OCI-LY7 (cell line): ENCODE data around the gene GAK. TPM values are rescaled to one million over a fixed set of nuclear protein-coding genes. Genes with fewer than 3 reads are reported as not detected.

ENCODE experiments used
- BruUV-seq: library from RNA; stranded (reverse); fragments of 400-500 nt; replicated peaks from 2 replicates; lab custom pipeline; 2021; lab: Mats Ljungman, UMichigan
- CTCF ChIA-PET: fragments of 300-600 bp; sonication (Branson Sonifier 250); formaldehyde crosslinking; loops from one replicate; lab custom pipeline; 2022; ENCODE audit warnings: antibody characterized with exemption; ENCODE audit not compliant: unreplicated experiment; lab: Charles Lee
- POLR2A ChIA-PET: fragments of 300-600 bp; sonication (Branson Sonifier 250); formaldehyde crosslinking; loops from one replicate; lab custom pipeline; 2022; ENCODE audit warnings: antibody characterized with exemption; lab: Charles Lee
- DNase-seq: peaks from one replicate; pipeline ENCODE4 v3.0.0-alpha.2; 2015; ENCODE audit warnings: low spot score
- H2AFZ ChIP-seq: fragments of 200-600 bp; sonication (generic), shearing (Covaris generic); 2 replicates; pipeline ENCODE4 v1.6.1; 2014; ENCODE audit warnings: mild to moderate bottlenecking, antibody characterized with exemption, low read length, moderate library complexity
- H3K27ac ChIP-seq: fragments of 200-600 bp; sonication (generic); 2 replicates; pipeline ENCODE4 v1.5.1; 2014; ENCODE audit warnings: mixed run types, low read depth, mild to moderate bottlenecking, moderate library complexity, low read length, inconsistent platforms; ENCODE audit not compliant: poor library complexity, severe bottlenecking
- H3K36me3 ChIP-seq: fragments of 200-600 bp; sonication (generic); 2 replicates; pipeline ENCODE4 v1.6.1; 2014; ENCODE audit warnings: mild to moderate bottlenecking, antibody characterized with exemption, low read length, moderate library complexity, mixed read lengths; ENCODE audit not compliant: insufficient read depth
- H3K4me1 ChIP-seq: fragments of 200-600 bp; sonication (generic); 2 replicates; pipeline ENCODE4 v1.5.1; 2014; ENCODE audit warnings: mild to moderate bottlenecking, low read length; ENCODE audit not compliant: insufficient read depth, poor library complexity, severe bottlenecking
- H3K4me2 ChIP-seq: fragments of 200-600 bp; sonication (generic); 2 replicates; pipeline ENCODE4 v1.6.1; 2014; ENCODE audit warnings: mild to moderate bottlenecking, low read length
- H3K4me3 ChIP-seq: fragments of 200-600 bp; sonication (generic); 2 replicates; pipeline ENCODE4 v1.5.1; 2014; ENCODE audit warnings: mild to moderate bottlenecking, low read depth, low read length; ENCODE audit not compliant: poor library complexity, severe bottlenecking
- H3K79me2 ChIP-seq: fragments of 200-600 bp; sonication (generic); 2 replicates; pipeline ENCODE4 v1.6.1; 2016; ENCODE audit warnings: low read depth, mild to moderate bottlenecking, low read length, moderate library complexity, mixed read lengths; ENCODE audit not compliant: insufficient read depth
- H3K9me2 ChIP-seq: fragments of 200-600 bp; sonication (generic); 2 replicates; pipeline ENCODE4 v1.6.1; 2016; ENCODE audit warnings: mild to moderate bottlenecking, low read length, mixed read lengths; ENCODE audit not compliant: insufficient read depth
- H3K9me3 ChIP-seq: fragments of 200-600 bp; sonication (generic); 2 replicates; pipeline ENCODE4 v1.6.1; 2014; ENCODE audit warnings: mild to moderate bottlenecking, mixed run types, low read length, mixed read lengths
- H4K20me1 ChIP-seq: fragments of 200-600 bp; sonication (generic); 2 replicates; pipeline ENCODE4 v1.6.1; 2014; ENCODE audit warnings: mild to moderate bottlenecking, antibody characterized with exemption, low read length, moderate library complexity, mixed read lengths; ENCODE audit not compliant: insufficient read depth
- CTCF ChIP-seq: fragments of 200-600 bp; sonication (generic); conservative IDR thresholded peaks from 2 replicates; pipeline ENCODE4 v1.5.1; 2014; ENCODE audit warnings: mild to moderate bottlenecking, antibody characterized with exemption, low read length, moderate library complexity, mixed read lengths
- EZH2phosphoT487 ChIP-seq: fragments of 200-600 bp; sonication (generic); IDR thresholded peaks from 2 replicates; pipeline ENCODE4 v1.6.1; 2018; ENCODE audit warnings: low read depth, borderline replicate concordance, mild to moderate bottlenecking, mixed run types, antibody characterized with exemption, low read length, moderate library complexity, mixed read lengths
- intact Hi-C: fragments of 100-400 bp; cut with micrococcal nuclease; formaldehyde crosslinking; loops from one replicate; pipeline ENCODE4 v1.10.0; 2022; ENCODE audit not compliant: unreplicated experiment
- total RNA-seq, 2 experiments: library from RNA; depleted of rRNA in 1 of 2; stranded (reverse); fragments of >200 nt in 1 of 2; shearing (Covaris generic) in 1 of 2; gene quantifications; 2 replicates each; pipeline ENCODE4 v1.2.3, GENCODE V29; 2014 to 2022

Gene GAK
- total RNA-seq, 2 experiments from 2014 or later, result 86.1 to 107 TPM

- intact Hi-C loops, result no loop called here
- DNase-seq, result no peak
- Histone ChIP-seq H3K27ac (no peak overlapping the region), H3K9me3 (no peaks in the 10 kb centered on the region), H3K79me2 (no peaks in the 10 kb centered on the region), H2AFZ (no peak overlapping the region), H3K36me3 (no peaks in the 10 kb centered on the region), H3K4me1 (no peaks in the 10 kb centered on the region), H3K4me2 (no peak overlapping the region), H3K4me3 (no peak overlapping the region), H3K9me2 (no peaks in the 10 kb centered on the region), H4K20me1 (no peaks in the 10 kb centered on the region)
- POLR2A ChIA-PET, result no interaction called here
- BruUV-seq, result no TSS peak
- TF ChIP-seq EZH2phosphoT487, result no peak
- TF ChIP-seq CTCF, result no peak
- CTCF ChIA-PET, result no interaction called here
Measured at GRCh38 chr4:949656-950055, 17.5 kb upstream of the GAK start.

- TF ChIP-seq CTCF, result no peak
- TF ChIP-seq EZH2phosphoT487, result no peak
- Histone ChIP-seq H3K79me2 (no peaks in the 10 kb centered on the region), H3K4me3 (no peak overlapping the region), H3K4me1 (no peaks in the 10 kb centered on the region), H3K27ac (no peak overlapping the region), H2AFZ (no peak overlapping the region), H3K9me2 (no peaks in the 10 kb centered on the region), H3K4me2 (no peak overlapping the region), H3K9me3 (no peaks in the 10 kb centered on the region), H4K20me1 (no peaks in the 10 kb centered on the region), H3K36me3 (no peaks in the 10 kb centered on the region)
- intact Hi-C loops, result no loop called here
- ChIA-PET POLR2A (no interaction called here), CTCF (no interaction called here)
- no peak for DNase-seq
- no TSS peak for BruUV-seq
Measured at GRCh38 chr4:948936-949300, 16.8 kb upstream of the GAK start.

GRCh38 chr4:948101-948935 is 16.2 kb upstream of the GAK start:
- Histone ChIP-seq H3K4me1 (no peaks in the 10 kb centered on the region), H2AFZ (no peak overlapping the region), H3K9me2 (no peaks in the 10 kb centered on the region), H3K4me3 (no peak overlapping the region), H4K20me1 (no peaks in the 10 kb centered on the region), H3K27ac (no peak overlapping the region), H3K9me3 (no peaks in the 10 kb centered on the region), H3K4me2 (no peak overlapping the region), H3K79me2 (no peaks in the 10 kb centered on the region), H3K36me3 (no peaks in the 10 kb centered on the region)
- intact Hi-C loops, result no loop called here
- CTCF ChIA-PET, result no interaction called here
- no peak for DNase-seq
- no TSS peak for BruUV-seq
- POLR2A ChIA-PET, result no interaction called here
- TF ChIP-seq EZH2phosphoT487 (no peak), CTCF (no peak)
